Mucosa of descending colon (tissue), 3 donors: ENCODE measurements around the gene NELL1. TPM values are rescaled to one million over a fixed set of nuclear protein-coding genes. Genes with fewer than 3 reads are reported as not detected.

ENCODE experiments used
- ATAC-seq: fragments of 200-7000 bp; cut with Tn5 transposase; one replicate; pipeline ENCODE4 v1.9.1; 2020; ENCODE audit warnings: mild to moderate bottlenecking, moderate library complexity
- DNase-seq, 3 donors: peaks; one replicate each; pipeline ENCODE4 v3.0.0-alpha.2; 2020
- H3K36me3 ChIP-seq: fragments of 200-600 bp; one replicate; pipeline ENCODE4 v1.8.0; 2021; ENCODE audit warnings: low read depth, mild to moderate bottlenecking
- H3K4me1 ChIP-seq: fragments of 200-600 bp; one replicate; pipeline ENCODE4 v1.8.0; 2021; ENCODE audit warnings: low read depth, mild to moderate bottlenecking
- H3K4me3 ChIP-seq: fragments of 200-600 bp; one replicate; pipeline ENCODE4 v1.8.0; 2021; ENCODE audit warnings: mild to moderate bottlenecking
- H3K9me3 ChIP-seq: fragments of 200-600 bp; one replicate; pipeline ENCODE4 v1.8.0; 2021; ENCODE audit warnings: mild to moderate bottlenecking
- intact Hi-C, 2 donors: fragments of 100-400 bp; cut with DNase I in 1 of 2; cut with micrococcal nuclease in 1 of 2; formaldehyde crosslinking; loops; one replicate each; pipeline versions ENCODE4 v1.11.0 to v1.11.1; 2022; cut with DNase I, micrococcal nuclease
- total RNA-seq, 3 donors: library from RNA; stranded (reverse); fragmentation: NEBNext Ultra II Directional in 2 of 3; extraction: Animal tissue kit (Norgen Biotek cat#: 25700) in 2 of 3; gene quantifications; one replicate each; pipeline versions ENCODE4 v1.2.1 to v1.2.4, GENCODE V29; 2021 to 2023
- TF ChIP-seq, protein P1 (sequence below): fragments of 200-600 bp; IDR thresholded peaks from one replicate; pipeline ENCODE4 v1.8.0; 2022; ENCODE audit warnings: antibody characterized with exemption, mild to moderate bottlenecking
- donor health status: DM: no; HTN: no; CAD: no; lungs with moderate emphysema.
- donor health status: DM: no; HTN: no; CAD: no.
- donor health status: DM: no; HTN: yes; CAD: no.

NELL1 gene
- total RNA-seq, 3 donors from 2014 or later = 0.20 to 0.73 (median 0.31) TPM

DNA sequence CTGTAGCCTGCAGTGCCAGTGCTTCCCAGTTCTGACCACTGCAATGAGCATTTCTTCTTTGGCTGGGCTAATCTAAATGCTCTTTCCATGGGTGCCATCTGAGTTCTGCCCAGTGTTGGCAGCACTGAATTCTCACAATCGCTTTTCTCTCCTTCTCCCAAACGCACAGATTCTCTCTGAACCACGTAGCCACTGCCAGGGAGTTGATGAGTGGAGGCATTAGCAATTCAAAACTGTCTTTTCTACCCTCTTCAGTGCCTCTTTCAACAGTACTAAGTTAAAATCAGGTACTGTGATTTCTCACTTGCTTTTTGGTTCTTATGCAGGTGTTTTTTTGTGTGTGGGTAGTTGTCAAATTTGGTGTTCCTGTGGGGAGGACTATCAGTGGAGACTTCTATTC, 778.5 kb downstream of the NELL1 start:
- intact Hi-C loops = no loop called here
- TF ChIP-seq, protein P1, sequence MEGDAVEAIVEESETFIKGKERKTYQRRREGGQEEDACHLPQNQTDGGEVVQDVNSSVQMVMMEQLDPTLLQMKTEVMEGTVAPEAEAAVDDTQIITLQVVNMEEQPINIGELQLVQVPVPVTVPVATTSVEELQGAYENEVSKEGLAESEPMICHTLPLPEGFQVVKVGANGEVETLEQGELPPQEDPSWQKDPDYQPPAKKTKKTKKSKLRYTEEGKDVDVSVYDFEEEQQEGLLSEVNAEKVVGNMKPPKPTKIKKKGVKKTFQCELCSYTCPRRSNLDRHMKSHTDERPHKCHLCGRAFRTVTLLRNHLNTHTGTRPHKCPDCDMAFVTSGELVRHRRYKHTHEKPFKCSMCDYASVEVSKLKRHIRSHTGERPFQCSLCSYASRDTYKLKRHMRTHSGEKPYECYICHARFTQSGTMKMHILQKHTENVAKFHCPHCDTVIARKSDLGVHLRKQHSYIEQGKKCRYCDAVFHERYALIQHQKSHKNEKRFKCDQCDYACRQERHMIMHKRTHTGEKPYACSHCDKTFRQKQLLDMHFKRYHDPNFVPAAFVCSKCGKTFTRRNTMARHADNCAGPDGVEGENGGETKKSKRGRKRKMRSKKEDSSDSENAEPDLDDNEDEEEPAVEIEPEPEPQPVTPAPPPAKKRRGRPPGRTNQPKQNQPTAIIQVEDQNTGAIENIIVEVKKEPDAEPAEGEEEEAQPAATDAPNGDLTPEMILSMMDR = no peak
- H3K4me1 ChIP-seq = no peaks in the 10 kb centered on the region
- peaks cover 30% of the 10 kb centered on the region for H3K9me3 ChIP-seq
- no peaks in the 10 kb centered on the region for H3K36me3 ChIP-seq
- DNase-seq (no peak), ATAC-seq (no peak)
- no peak overlapping the region for H3K4me3 ChIP-seq

DNA sequence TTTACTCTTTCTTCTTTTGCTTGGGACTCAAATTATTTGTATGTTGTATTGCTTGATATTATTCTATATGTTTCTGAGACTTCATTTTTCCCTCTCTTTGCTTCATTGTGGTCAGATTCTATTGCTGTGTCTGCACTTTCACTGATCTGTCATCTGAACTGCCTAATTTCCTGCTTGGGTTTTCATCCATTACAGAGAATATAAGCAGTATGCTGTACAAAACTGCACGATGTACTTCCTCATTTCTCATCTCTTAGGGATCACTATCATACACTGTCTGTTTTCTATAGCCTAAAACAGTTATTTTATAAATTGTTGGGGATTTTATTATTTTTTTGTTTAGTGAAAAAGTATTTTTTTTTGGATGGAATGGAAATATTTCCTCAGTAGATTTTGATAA, 786.8 kb downstream of the NELL1 start:
- no peak for DNase-seq
- intact Hi-C loops = no loop called here
- TF ChIP-seq, protein P1 = no peak
- ATAC-seq = no peak
- Histone ChIP-seq H3K4me3 (no peak overlapping the region), H3K4me1 (no peaks in the 10 kb centered on the region), H3K36me3 (no peaks in the 10 kb centered on the region), H3K9me3 (peaks cover 18% of the 10 kb centered on the region)

DNA sequence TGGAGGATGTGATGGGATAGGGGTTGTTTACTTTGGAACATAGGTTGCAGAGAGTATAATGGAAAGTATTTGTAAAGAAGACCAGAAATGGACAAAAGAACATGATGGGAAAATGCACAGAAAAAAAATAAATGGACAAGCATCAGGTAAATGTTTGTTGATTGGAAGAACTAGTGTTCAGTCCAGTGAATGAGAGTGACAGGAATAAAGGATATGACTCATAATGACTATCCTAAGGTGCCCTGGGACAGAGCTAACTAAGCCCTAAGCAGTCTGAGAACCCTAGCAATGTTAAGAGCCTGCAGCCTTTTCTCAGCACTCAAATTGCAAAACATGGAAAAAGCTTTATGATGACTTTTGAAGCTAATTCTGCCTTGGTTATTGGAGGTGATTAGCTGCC, 790.7 kb downstream of the NELL1 start:
- intact Hi-C loops = no loop called here
- TF ChIP-seq, protein P1 = no peak
- no peak for ATAC-seq

DNA sequence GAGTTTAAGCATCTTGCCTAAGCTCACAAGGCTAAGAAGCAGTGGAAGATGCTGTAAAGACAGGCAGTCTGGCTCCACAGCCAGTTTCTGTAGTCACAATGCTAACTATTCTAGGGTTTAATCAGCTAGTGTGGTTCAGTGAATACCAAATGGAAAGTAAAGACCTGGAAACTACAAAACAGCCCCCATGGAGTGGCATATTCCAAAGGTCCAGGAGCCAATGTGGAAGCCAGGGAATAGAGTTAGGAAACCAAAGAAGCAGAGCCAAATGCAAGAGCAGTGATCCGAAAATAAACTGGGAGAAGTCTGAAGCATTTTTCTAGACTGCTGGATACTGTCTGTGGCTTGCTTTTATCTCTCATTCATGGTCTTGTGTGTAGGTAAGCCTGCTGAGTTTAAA, 792.3 kb downstream of the NELL1 start:
- TF ChIP-seq, protein P1 = no peak
- DNase-seq = no peak
- intact Hi-C loops = no loop called here
- Histone ChIP-seq H3K4me3 (no peak overlapping the region), H3K9me3 (peaks cover 20% of the 10 kb centered on the region), H3K36me3 (no peaks in the 10 kb centered on the region), H3K4me1 (no peaks in the 10 kb centered on the region)
- no peak for ATAC-seq

More for the DNA sequence above, 790.7 kb downstream of the NELL1 start:
- no peaks in the 10 kb centered on the region for H3K4me1 ChIP-seq
- H3K4me3 ChIP-seq = no peak overlapping the region
- H3K36me3 ChIP-seq = no peaks in the 10 kb centered on the region
- DNase-seq = no peak
- H3K9me3 ChIP-seq = peaks cover 29% of the 10 kb centered on the region

DNA sequence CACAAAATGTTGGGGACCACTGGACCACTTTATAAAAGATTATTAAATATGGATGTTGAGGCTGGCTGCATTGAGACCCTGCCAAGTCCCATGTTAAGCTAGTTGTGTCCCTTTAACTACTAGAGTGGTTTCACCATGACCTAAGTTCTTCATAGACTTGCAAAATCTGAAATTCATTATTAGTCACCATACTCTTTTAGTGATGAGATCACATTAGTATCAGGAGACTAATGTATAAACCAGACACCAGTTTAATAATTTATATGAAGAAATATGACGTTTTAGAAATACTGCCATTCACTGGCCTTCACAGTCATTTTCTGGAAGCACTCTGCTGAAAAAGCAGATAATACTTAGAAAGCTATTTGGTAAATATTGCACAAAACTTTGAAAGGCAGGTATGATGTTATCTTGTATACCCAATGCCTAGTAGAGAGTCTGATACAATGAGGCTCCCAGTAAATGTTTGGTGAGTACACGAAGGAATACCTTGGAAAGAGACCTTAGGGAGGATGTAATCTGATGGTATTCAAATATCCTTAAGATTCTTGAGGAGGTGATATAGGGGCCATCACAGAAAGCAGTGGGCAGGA, 795.3 kb downstream of the NELL1 start:
- DNase-seq (no peak), ATAC-seq (no peak)
- TF ChIP-seq, protein P1 = no peak
- no peaks in the 10 kb centered on the region for H3K36me3 ChIP-seq
- no peaks in the 10 kb centered on the region for H3K4me1 ChIP-seq
- intact Hi-C loops = no loop called here
- H3K9me3 ChIP-seq = peaks cover 19% of the 10 kb centered on the region
- H3K4me3 ChIP-seq = no peak overlapping the region

DNA sequence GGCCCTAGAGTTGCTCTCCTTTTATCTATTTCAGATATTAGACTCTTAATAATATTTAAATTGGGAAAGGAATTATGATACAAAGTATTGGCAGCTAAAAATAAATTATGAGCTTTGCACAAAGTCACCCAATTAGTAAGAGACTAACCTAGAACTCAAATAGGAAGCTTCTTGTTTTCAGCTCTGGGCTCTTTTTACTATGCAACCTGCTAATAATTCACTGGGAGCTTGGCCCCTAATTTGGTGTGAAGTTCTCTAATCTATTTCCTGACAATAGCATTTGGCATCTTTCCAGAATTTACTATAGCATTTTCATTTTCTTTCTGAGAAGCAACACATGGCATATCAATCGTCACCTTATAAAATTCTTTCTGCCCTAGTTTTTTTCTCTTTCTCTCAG, 795.8 kb downstream of the NELL1 start:
- TF ChIP-seq, protein P1 = no peak
- DNase-seq (no peak), ATAC-seq (no peak)
- no peak overlapping the region for H3K4me3 ChIP-seq
- no peaks in the 10 kb centered on the region for H3K4me1 ChIP-seq
- intact Hi-C loops = no loop called here
- H3K9me3 ChIP-seq = peaks cover 19% of the 10 kb centered on the region
- no peaks in the 10 kb centered on the region for H3K36me3 ChIP-seq
